ENCODE results near the gene FAM83C. TPM values are rescaled to one million over a fixed set of nuclear protein-coding genes. Genes with fewer than 3 reads are reported as not detected.

FAM83C gene
- total and polyA plus RNA-seq, 8 donors = 6.5 TPM; not detected in 7

DNA sequence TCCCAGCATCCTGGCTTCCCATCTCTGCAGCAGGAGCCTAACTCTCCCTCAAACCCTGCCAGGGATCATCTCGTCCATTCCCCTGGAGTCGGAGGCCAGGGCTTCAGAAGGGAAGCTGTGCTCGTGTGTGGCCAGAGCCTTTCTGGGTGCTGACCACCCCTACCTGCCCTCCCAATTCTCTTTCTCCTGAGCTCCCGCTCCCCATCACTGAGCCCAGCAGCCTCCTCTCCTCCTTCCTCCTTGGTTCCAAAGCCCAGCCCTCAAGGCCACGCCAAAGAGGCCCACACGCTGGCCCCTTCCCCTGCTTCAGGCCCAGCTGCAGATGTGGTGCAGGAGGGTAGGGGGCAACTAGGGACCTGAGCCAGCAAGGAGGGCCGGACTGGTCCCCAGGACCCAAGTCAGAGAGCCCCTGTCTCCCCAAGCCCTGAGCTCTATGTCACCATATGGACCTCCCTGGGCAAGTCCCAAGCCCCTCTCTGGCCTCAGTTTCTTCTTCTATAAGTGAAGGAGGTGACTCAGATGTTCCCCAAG lies 1.3 kb downstream of the FAM83C start:
- no peaks in the 10 kb centered on the region for H3K4me1 ChIP-seq
- intact Hi-C loops (cut with DNase I; ENCODE audit: low total_unique reads) = no loop called here
- 82 to 87% (median 83%) methylated on average over 7 of the region's 7 CpGs for WGBS, 5 donors
- H3K4me3 ChIP-seq = no peak overlapping the region
- no peaks in the 10 kb centered on the region for H3K36me3 ChIP-seq
- TF ChIP-seq POLR2AphosphoS5 (IDR thresholded peaks at IDR 0.05) (no peak), EP300 (IDR thresholded peaks at IDR 0.05) (no peak), POLR2A (IDR thresholded peaks at IDR 0.05) (no peak)
- TF ChIP-seq, protein P1, sequence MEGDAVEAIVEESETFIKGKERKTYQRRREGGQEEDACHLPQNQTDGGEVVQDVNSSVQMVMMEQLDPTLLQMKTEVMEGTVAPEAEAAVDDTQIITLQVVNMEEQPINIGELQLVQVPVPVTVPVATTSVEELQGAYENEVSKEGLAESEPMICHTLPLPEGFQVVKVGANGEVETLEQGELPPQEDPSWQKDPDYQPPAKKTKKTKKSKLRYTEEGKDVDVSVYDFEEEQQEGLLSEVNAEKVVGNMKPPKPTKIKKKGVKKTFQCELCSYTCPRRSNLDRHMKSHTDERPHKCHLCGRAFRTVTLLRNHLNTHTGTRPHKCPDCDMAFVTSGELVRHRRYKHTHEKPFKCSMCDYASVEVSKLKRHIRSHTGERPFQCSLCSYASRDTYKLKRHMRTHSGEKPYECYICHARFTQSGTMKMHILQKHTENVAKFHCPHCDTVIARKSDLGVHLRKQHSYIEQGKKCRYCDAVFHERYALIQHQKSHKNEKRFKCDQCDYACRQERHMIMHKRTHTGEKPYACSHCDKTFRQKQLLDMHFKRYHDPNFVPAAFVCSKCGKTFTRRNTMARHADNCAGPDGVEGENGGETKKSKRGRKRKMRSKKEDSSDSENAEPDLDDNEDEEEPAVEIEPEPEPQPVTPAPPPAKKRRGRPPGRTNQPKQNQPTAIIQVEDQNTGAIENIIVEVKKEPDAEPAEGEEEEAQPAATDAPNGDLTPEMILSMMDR (IDR thresholded peaks at IDR 0.05) = no peak
- H3K27ac ChIP-seq = no peak overlapping the region
- H3K27me3 ChIP-seq = peaks cover 0 to 39% (median 9%) of the 10 kb centered on the region in 3 donors
- no peak for DNase-seq
- no peaks in the 10 kb centered on the region for H3K9me3 ChIP-seq

DNA sequence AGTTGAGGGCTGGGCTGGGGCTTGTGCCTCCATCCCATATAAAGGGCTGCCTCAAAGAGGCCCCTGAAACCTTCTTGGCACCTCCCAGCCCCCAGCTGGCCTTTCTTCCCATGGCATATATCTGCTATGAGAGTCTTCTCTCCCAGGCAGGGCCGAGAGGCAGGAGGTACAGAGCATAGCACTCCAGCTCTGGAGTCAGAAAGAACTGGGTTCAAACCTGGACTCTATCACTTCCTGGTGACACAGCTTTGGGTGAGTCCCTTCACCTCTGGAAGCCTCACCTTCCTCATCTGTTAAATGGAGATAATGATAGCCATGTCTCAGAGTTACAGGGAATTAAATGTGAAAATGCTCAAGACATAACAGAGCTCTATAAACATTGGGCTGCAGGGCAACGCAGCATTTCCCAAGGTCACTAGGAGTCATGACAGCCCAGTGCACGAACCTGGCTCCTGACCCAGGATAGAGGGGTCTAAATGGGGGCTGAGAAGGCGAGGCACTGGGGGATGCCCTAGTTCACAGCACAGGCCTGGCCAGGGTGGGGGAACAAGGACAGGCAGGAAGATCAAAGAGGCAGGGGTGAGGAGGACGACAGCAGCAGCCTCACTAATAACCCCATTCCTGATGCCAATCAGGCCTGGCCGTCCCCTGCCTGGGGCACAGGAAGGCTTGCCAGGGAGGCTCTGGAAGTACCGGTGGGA lies 1.9 kb downstream of the FAM83C start:
- intact Hi-C loops (cut with DNase I; ENCODE audit: low total_unique reads) = no loop called here
- DNase-seq = no peak
- 60 to 69% (median 64%) methylated on average over 6 to 7 of the region's 7 CpGs for WGBS, 5 donors
- H3K27ac ChIP-seq = no peak overlapping the region
- no peak for TF ChIP-seq POLR2AphosphoS5 (IDR thresholded peaks at IDR 0.05)
- TF ChIP-seq EP300 (IDR thresholded peaks at IDR 0.05) = no peak
- TF ChIP-seq, protein P1 (IDR thresholded peaks at IDR 0.05) = no peak
- TF ChIP-seq POLR2A (IDR thresholded peaks at IDR 0.05) = no peak
- no peak overlapping the region for H3K4me3 ChIP-seq
- no peaks in the 10 kb centered on the region for H3K36me3 ChIP-seq
- H3K27me3 ChIP-seq = peaks cover 0 to 34% (median 7%) of the 10 kb centered on the region in 3 donors
- no peaks in the 10 kb centered on the region for H3K9me3 ChIP-seq
- peaks cover 0 to 5% (median 1%) of the 10 kb centered on the region in 4 donors for H3K4me1 ChIP-seq

- H3K4me1 ChIP-seq = peaks cover 3 to 18% (median 14%) of the 10 kb centered on the region in 4 donors
- H3K36me3 ChIP-seq = no peaks in the 10 kb centered on the region
- no peak for DNase-seq
- TF ChIP-seq, protein P1 (IDR thresholded peaks at IDR 0.05) = no peak
- TF ChIP-seq POLR2AphosphoS5 (IDR thresholded peaks at IDR 0.05) (no peak), EP300 (IDR thresholded peaks at IDR 0.05) (no peak), POLR2A (IDR thresholded peaks at IDR 0.05) (no peak)
- 81 to 90% (median 85%) methylated on average over 15 to 19 of the region's 19 CpGs for WGBS, 5 donors
- no peak overlapping the region for H3K27ac ChIP-seq
- no peaks in the 10 kb centered on the region for H3K9me3 ChIP-seq
- no peak overlapping the region for H3K4me3 ChIP-seq
- intact Hi-C loops (cut with DNase I; ENCODE audit: low total_unique reads) = no loop called here
- H3K27me3 ChIP-seq = peaks cover 0 to 19% (median 0%) of the 10 kb centered on the region in 3 donors
Measured at GRCh38 chr20:35288325-35289060, 3.7 kb downstream of the FAM83C start.

- Histone ChIP-seq H3K4me1 (peaks cover 11 to 26% (median 21%) of the 10 kb centered on the region in 4 donors), H3K4me3 (no peak overlapping the region), H3K36me3 (peaks cover 0 to 3% (median 2%) of the 10 kb centered on the region in 4 donors), H3K9me3 (no peaks in the 10 kb centered on the region), H3K27ac (no peak overlapping the region), H3K27me3 (peaks cover 0 to 11% (median 0%) of the 10 kb centered on the region in 3 donors)
- intact Hi-C loops (cut with DNase I; ENCODE audit: low total_unique reads) = no loop called here
- DNase-seq = no peak
- WGBS, 5 donors = 83 to 92% (median 86%) methylated on average over 24 to 28 of the region's 28 CpGs
- no peak for TF ChIP-seq POLR2AphosphoS5 (IDR thresholded peaks at IDR 0.05)
- no peak for TF ChIP-seq POLR2A (IDR thresholded peaks at IDR 0.05)
- TF ChIP-seq EP300 (IDR thresholded peaks at IDR 0.05) = no peak
- TF ChIP-seq, protein P1 (IDR thresholded peaks at IDR 0.05) = no peak
Measured at GRCh38 chr20:35287509-35288324, 4.5 kb downstream of the FAM83C start.
